Peyer's patch (tissue), 4 donors: ENCODE data around the gene NOP53.
"Not testable (repeated sequence)": the region's sequence is repeated elsewhere in the genome, so short reads cannot be mapped to it uniquely, and the experiment has no call there.

ENCODE experiments used
- POLR2A ChIP-seq, 2 donors: fragments of 450-650 bp; IDR thresholded peaks; one replicate each; pipeline ENCODE4 v1.5.1; 2017; ENCODE audit warnings: antibody characterized with exemption in 2 of 2, mild to moderate bottlenecking in 2 of 2, moderate library complexity in 2 of 2
- TF ChIP-seq, protein P1 (sequence below), 6 experiments: fragments of 450-650 bp in 4 of 6; fragments of 200-600 bp in 2 of 6; sonication (generic) in 1 of 6; IDR thresholded peaks; one replicate each; pipeline ENCODE4 v1.5.1; 2017 to 2019; ENCODE audit warnings: antibody characterized with exemption in 6 of 6, mild to moderate bottlenecking in 3 of 6, moderate library complexity in 1 of 6

- TF ChIP-seq, protein P1, sequence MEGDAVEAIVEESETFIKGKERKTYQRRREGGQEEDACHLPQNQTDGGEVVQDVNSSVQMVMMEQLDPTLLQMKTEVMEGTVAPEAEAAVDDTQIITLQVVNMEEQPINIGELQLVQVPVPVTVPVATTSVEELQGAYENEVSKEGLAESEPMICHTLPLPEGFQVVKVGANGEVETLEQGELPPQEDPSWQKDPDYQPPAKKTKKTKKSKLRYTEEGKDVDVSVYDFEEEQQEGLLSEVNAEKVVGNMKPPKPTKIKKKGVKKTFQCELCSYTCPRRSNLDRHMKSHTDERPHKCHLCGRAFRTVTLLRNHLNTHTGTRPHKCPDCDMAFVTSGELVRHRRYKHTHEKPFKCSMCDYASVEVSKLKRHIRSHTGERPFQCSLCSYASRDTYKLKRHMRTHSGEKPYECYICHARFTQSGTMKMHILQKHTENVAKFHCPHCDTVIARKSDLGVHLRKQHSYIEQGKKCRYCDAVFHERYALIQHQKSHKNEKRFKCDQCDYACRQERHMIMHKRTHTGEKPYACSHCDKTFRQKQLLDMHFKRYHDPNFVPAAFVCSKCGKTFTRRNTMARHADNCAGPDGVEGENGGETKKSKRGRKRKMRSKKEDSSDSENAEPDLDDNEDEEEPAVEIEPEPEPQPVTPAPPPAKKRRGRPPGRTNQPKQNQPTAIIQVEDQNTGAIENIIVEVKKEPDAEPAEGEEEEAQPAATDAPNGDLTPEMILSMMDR (IDR thresholded peaks at IDR 0.05): not testable (repeated sequence)
- not testable (repeated sequence) for TF ChIP-seq POLR2A (IDR thresholded peaks at IDR 0.05)
Measured at GRCh38 chr19:47728295-47728694, 17.1 kb upstream of the NOP53 start.
